ENCODE measurements around the gene KIAA1671. TPM values are rescaled to one million over a fixed set of nuclear protein-coding genes. Genes with fewer than 3 reads are reported as not detected.

The KIAA1671 gene
- total RNA-seq, 1 experiment from 2014 or later: 18.6 TPM

DNA sequence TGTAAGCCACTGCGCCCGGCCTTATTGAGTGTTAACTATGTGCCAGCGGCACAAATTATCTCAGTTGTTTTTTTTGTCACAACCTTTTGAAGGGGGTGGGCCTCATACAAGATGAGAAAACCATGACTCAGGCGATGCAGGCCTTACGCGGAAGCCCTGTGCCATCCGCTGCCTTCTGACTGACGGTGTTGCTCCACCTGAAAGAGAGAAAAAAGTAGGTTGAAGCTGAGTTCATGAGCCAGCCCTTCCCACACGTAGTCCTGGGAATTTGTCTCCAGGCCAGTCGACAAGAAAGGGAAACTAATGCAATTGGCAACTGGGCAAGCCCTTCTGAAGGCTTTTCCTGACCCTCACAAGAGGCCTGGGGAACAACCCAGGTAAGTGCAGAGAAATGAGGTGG lies 150.2 kb downstream of the KIAA1671 start:
- POLR2A ChIA-PET (ENCODE audit: unreplicated experiment): no interaction called here
- intact Hi-C loops (cut with micrococcal nuclease): no loop called here

DNA sequence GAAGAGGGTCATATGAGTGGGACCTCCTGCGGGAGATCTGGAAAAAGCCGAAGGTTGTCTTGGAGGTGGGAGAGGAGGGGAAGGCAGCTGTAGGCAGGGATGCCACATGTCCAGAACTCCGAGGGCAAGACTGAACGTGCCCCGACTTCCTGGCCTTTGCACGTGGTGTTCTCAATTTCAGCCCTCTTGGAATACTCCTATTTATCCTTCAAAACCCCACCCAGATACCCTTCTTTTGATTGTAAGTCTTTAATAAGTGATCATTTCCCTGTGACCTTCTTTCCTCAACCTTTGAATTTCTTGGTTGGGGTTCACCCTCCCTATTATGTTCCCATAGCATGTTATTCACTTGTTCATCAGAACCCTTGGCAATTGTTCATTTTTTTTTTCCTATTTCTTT lies 151.9 kb downstream of the KIAA1671 start:
- ChIA-PET POLR2A (ENCODE audit: unreplicated experiment) (no interaction called here), CTCF (no interaction called here)
- DNase-seq (no peak), ATAC-seq (no peak)
- TF ChIP-seq EZH2phosphoT487 (IDR thresholded peaks at IDR 0.05; ENCODE audit: borderline replicate concordance, low read length): no peak
- no peaks in the 10 kb centered on the region for H3K9me3 ChIP-seq (ENCODE audit: low read length)
- no peaks in the 10 kb centered on the region for H3K9me2 ChIP-seq (replicated peaks; ENCODE audit: low read length)
- H2AFZ ChIP-seq (ENCODE audit: low read length): no peak overlapping the region
- no peak overlapping the region for H3K9ac ChIP-seq (ENCODE audit: low read length)
- no peaks in the 10 kb centered on the region for H3K27me3 ChIP-seq (ENCODE audit: low read length)
- no peaks in the 10 kb centered on the region for H3K36me3 ChIP-seq (ENCODE audit: low read depth, low read length)
- intact Hi-C loops (cut with micrococcal nuclease): no loop called here
- no peaks in the 10 kb centered on the region for H3K4me1 ChIP-seq (ENCODE audit: insufficient read depth, low read length)
- BruUV-seq (replicated peaks): no TSS peak
- no peaks in the 10 kb centered on the region for H4K20me1 ChIP-seq (ENCODE audit: low read length)
- no peak overlapping the region for H3K27ac ChIP-seq (ENCODE audit: low read length)
- no peaks in the 10 kb centered on the region for H3K79me2 ChIP-seq (ENCODE audit: low read length)
- H3K4me2 ChIP-seq (ENCODE audit: low read length): no peak overlapping the region
- no peak overlapping the region for H3K4me3 ChIP-seq (ENCODE audit: low read length)
- H3F3A ChIP-seq (ENCODE audit: low read length, unreplicated experiment): no peaks in the 10 kb centered on the region

More for the DNA sequence above, 150.2 kb downstream of the KIAA1671 start:
- H2AFZ ChIP-seq (ENCODE audit: low read length): no peak overlapping the region
- ATAC-seq (no peak), DNase-seq (no peak)
- BruUV-seq (replicated peaks): no TSS peak
- no peaks in the 10 kb centered on the region for H3K36me3 ChIP-seq (ENCODE audit: low read depth, low read length)
- no peaks in the 10 kb centered on the region for H4K20me1 ChIP-seq (ENCODE audit: low read length)
- H3K4me1 ChIP-seq (ENCODE audit: insufficient read depth, low read length): no peaks in the 10 kb centered on the region
- H3K27ac ChIP-seq (ENCODE audit: low read length): no peak overlapping the region
- CTCF ChIA-PET: no interaction called here
- H3K4me3 ChIP-seq (ENCODE audit: low read length): no peak overlapping the region
- no peaks in the 10 kb centered on the region for H3K9me3 ChIP-seq (ENCODE audit: low read length)
- H3K9ac ChIP-seq (ENCODE audit: low read length): no peak overlapping the region
- TF ChIP-seq EZH2 (IDR thresholded peaks at IDR 0.05; ENCODE audit: low read length, unreplicated experiment) (no peak), EZH2phosphoT487 (IDR thresholded peaks at IDR 0.05; ENCODE audit: borderline replicate concordance, low read length) (no peak)
- TF ChIP-seq, protein P1, sequence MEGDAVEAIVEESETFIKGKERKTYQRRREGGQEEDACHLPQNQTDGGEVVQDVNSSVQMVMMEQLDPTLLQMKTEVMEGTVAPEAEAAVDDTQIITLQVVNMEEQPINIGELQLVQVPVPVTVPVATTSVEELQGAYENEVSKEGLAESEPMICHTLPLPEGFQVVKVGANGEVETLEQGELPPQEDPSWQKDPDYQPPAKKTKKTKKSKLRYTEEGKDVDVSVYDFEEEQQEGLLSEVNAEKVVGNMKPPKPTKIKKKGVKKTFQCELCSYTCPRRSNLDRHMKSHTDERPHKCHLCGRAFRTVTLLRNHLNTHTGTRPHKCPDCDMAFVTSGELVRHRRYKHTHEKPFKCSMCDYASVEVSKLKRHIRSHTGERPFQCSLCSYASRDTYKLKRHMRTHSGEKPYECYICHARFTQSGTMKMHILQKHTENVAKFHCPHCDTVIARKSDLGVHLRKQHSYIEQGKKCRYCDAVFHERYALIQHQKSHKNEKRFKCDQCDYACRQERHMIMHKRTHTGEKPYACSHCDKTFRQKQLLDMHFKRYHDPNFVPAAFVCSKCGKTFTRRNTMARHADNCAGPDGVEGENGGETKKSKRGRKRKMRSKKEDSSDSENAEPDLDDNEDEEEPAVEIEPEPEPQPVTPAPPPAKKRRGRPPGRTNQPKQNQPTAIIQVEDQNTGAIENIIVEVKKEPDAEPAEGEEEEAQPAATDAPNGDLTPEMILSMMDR (conservative IDR thresholded peaks at IDR 0.05; ENCODE audit: low read depth, low read length): no peak
- H3K4me2 ChIP-seq (ENCODE audit: low read length): no peak overlapping the region
- no peaks in the 10 kb centered on the region for H3K79me2 ChIP-seq (ENCODE audit: low read length)
- no peaks in the 10 kb centered on the region for H3K27me3 ChIP-seq (ENCODE audit: low read length)
- H3F3A ChIP-seq (ENCODE audit: low read length, unreplicated experiment): no peaks in the 10 kb centered on the region
- H3K9me2 ChIP-seq (replicated peaks; ENCODE audit: low read length): no peaks in the 10 kb centered on the region

DNA sequence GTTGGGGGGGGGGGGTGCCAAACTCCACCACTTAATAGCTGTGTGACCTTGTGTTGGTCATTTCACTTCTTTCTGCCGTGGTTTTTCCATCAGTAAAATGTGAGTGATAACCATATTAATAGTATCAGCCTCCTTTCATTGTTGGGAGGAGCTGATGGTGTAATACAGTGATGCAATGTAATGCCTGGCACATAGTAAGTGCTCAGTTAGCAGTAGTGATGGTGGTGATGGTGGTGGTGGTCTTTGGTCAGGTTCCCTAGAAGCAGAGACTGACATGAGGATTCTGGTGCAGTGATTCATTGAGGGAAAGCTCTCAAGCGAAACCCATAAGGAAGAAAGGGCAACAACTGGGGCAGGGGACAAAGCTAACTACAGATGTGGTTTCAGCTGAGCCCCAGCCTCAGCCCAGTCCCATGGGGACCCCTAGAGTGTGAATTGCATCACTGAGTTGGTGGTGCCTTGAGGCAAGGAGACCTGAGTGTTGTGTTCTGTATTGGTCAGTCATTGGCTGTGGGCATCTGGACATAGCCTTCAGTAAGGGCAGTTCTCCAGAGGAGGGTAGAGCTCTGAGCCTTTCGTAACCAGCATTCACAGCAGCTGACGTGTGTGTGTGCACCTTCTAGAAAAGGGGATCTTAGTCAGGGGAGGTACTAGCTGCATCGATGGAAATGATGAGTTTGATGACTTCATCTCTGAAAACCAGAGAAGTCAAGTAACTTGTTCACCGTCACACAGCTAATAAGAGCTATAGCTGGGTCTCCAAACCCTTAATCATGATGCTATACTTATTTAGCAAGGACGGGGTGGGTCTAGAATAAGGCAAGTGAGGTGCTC lies 153.5 kb downstream of the KIAA1671 start:
- ChIA-PET POLR2A (ENCODE audit: unreplicated experiment) (no interaction called here), CTCF (no interaction called here)
- no peak overlapping the region for H3K9ac ChIP-seq (ENCODE audit: low read length)
- H3K27me3 ChIP-seq (ENCODE audit: low read length): no peaks in the 10 kb centered on the region
- H3K4me2 ChIP-seq (ENCODE audit: low read length): no peak overlapping the region
- TF ChIP-seq, protein P1 (conservative IDR thresholded peaks at IDR 0.05; ENCODE audit: low read depth, low read length): no peak
- no TSS peak for BruUV-seq (replicated peaks)
- DNase-seq: no peak
- H3K9me3 ChIP-seq (ENCODE audit: low read length): no peaks in the 10 kb centered on the region
- intact Hi-C loops (cut with micrococcal nuclease): no loop called here
- ATAC-seq: no peak
- no peak overlapping the region for H2AFZ ChIP-seq (ENCODE audit: low read length)
- H3K79me2 ChIP-seq (ENCODE audit: low read length): no peaks in the 10 kb centered on the region
- no peak overlapping the region for H3K4me3 ChIP-seq (ENCODE audit: low read length)
- H3K4me1 ChIP-seq (ENCODE audit: insufficient read depth, low read length): 0 out of 2 replicates have a peak, but pooled peaks cover 6% of the 10 kb centered on the region
- no peaks in the 10 kb centered on the region for H3K36me3 ChIP-seq (ENCODE audit: low read depth, low read length)
- H3K9me2 ChIP-seq (replicated peaks; ENCODE audit: low read length): no peaks in the 10 kb centered on the region
- no peaks in the 10 kb centered on the region for H4K20me1 ChIP-seq (ENCODE audit: low read length)
- H3K27ac ChIP-seq (ENCODE audit: low read length): no peak overlapping the region
- H3F3A ChIP-seq (ENCODE audit: low read length, unreplicated experiment): no peaks in the 10 kb centered on the region
